NB4 (cell line): ENCODE measurements around the gene ZGRF1.

Experiments used
- CTCF ChIP-seq: IDR thresholded peaks from one replicate; pipeline ENCODE4 v1.5.1; 2012; ENCODE audit warnings: low read depth, low read length
- MYC ChIP-seq: IDR thresholded peaks from 2 replicates; pipeline ENCODE4 v1.6.1; 2011; ENCODE audit warnings: low read depth, low read length

DNA sequence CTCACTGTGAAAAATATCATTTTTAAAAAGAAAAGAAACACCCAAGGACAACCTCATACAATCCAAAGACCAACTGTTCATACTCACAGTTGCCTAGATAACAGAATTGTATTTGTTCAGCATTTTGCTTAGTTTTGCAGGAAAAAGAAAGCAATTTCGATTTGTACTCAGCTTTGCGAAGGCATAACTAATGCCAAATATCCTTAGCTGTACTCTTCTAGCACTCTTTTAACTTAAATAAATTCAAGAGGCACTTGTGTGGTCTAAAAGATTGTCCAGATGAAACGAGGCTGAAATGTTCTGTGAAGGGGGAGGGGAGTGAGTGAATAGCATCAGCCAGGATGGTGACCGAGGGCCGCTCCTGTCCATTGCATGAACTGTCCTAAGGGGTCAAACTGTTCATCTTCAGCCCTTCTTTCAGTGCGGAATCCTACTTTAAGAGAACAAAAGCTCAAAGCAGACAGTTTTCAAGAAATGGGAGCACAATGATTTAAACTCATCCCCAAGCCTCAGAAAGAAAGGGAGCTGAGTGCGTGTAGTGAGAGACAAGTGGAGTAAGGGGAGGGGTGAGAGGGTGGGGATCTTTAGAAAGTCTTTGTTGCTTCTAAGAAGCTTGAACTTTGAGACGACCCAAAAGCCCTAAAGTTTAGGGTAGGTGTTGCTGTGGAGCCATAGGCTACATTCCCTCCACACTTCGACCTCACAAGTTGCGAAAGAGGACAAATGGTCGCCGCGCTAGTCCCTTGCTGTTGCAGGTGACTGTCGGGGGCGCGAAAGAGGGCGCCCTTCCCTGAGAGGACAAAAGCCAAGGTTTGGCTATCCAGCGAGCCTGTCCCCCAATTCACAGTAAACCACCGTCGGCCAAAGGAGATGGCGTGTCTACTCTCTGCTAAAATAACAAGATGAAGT is 116.8 kb downstream of the ZGRF1 start:
- TF ChIP-seq CTCF (no peak), MYC (no peak)
